K562 (cell line): ENCODE data around the gene PDCD6IP. TPM values are rescaled to one million over a fixed set of nuclear protein-coding genes. Genes with fewer than 3 reads are reported as not detected.
A peak's percentile ranks its signal among the peaks of the same experiment; 100 is the strongest.

Experiments used
- CHD2 ChIP-seq: IDR thresholded peaks from 2 replicates; pipeline ENCODE4 v1.6.1; 2011; ENCODE audit warnings: low read depth, low read length
- E2F1 ChIP-seq: sonication (generic); formaldehyde crosslinking; IDR thresholded peaks from 2 replicates; pipeline ENCODE4 v1.8.1; 2023; ENCODE audit warnings: mild to moderate bottlenecking, missing genetic modification reagents, moderate library complexity
- KHSRP ChIP-seq: fragments of 450-650 bp; IDR thresholded peaks from 2 replicates; pipeline ENCODE4 v1.6.1; 2017
- MYNN ChIP-seq, 2 experiments: sonication (generic); formaldehyde crosslinking in 1 of 2; IDR thresholded peaks; 2 replicates each; pipeline versions ENCODE4 v1.5.0 to v1.6.1; 2016 to 2020; ENCODE audit warnings: antibody characterized with exemption in 1 of 2, missing genetic modification reagents in 1 of 2
- NFIX ChIP-seq: fragments of 250-450 bp; sonication (Bioruptor Pico); IDR thresholded peaks from 2 replicates; pipeline ENCODE4 v1.4.0; 2020; ENCODE audit warnings: low read depth, mild to moderate bottlenecking, moderate library complexity
- NR3C1 ChIP-seq: sonication (generic); formaldehyde crosslinking; IDR thresholded peaks from 2 replicates; pipeline ENCODE4 v1.8.1; 2022; ENCODE audit warnings: missing genetic modification reagents
- PPARD ChIP-seq: fragments of 250-450 bp; sonication (Bioruptor Pico); IDR thresholded peaks from 2 replicates; pipeline ENCODE4 v1.8.0; 2022; ENCODE audit warnings: inconsistent platforms, mild to moderate bottlenecking, moderate library complexity
- SMARCC2 ChIP-seq: fragments of 450-650 bp; IDR thresholded peaks from 2 replicates; pipeline ENCODE4 v1.6.1; 2017; ENCODE audit warnings: antibody characterized with exemption, moderate library complexity, mild to moderate bottlenecking, low read depth
- SOX6 ChIP-seq: fragments of 450-650 bp; IDR thresholded peaks from 2 replicates; pipeline ENCODE4 v1.6.1; 2014; ENCODE audit warnings: mild to moderate bottlenecking
- SPI1 ChIP-seq: IDR thresholded peaks from 2 replicates; pipeline ENCODE4 v1.6.1; 2011; ENCODE audit warnings: low read depth, low read length, control low read depth, borderline replicate concordance
- TEAD2 ChIP-seq: fragments of 450-650 bp; IDR thresholded peaks from 2 replicates; pipeline ENCODE4 v1.6.1; 2016; ENCODE audit warnings: missing genetic modification characterization, control low read depth, missing compliant biosample characterization
- TFAM ChIP-seq: fragments of 250-450 bp; sonication (Bioruptor Pico); conservative IDR thresholded peaks from 2 replicates; pipeline ENCODE4 v1.5.0; 2021; ENCODE audit warnings: mild to moderate bottlenecking, moderate library complexity
- ZBTB5 ChIP-seq: fragments of 450-650 bp; IDR thresholded peaks from 2 replicates; pipeline ENCODE4 v1.6.1; 2017; ENCODE audit warnings: antibody characterized with exemption
- ZNF318 ChIP-seq, 2 experiments: fragments of 450-650 bp; IDR thresholded peaks; 2 replicates each; pipeline ENCODE4 v1.6.1; 2016; ENCODE audit warnings: mild to moderate bottlenecking in 2 of 2, borderline replicate concordance in 1 of 2, low read depth in 1 of 2, moderate library complexity in 1 of 2
- ZNF444 ChIP-seq: fragments of 250-450 bp; sonication (Bioruptor Pico); IDR thresholded peaks from 2 replicates; pipeline ENCODE4 v1.4.0; 2020; ENCODE audit warnings: mild to moderate bottlenecking, moderate library complexity
- ZNF511 ChIP-seq: sonication (generic); formaldehyde crosslinking; IDR thresholded peaks from 2 replicates; pipeline ENCODE4 v1.8.0; 2022; ENCODE audit warnings: mild to moderate bottlenecking, missing genetic modification reagents
- polyA plus RNA-seq, 8 experiments: library from polyadenylated mRNA; depleted of rRNA in 4 of 8; stranded (reverse) in 5 of 8; unstranded in 3 of 8; fragments of >200 nt; fragmentation: Nextera tagmentation in 2 of 8; fragmentation: Illumina TruSeq in 1 of 8; extraction: Ambion mirVana in 2 of 8; extraction: Trizol in 1 of 8; gene quantifications; 2 replicates each; pipeline versions ENCODE4 v1.2.1 to v1.2.3, GENCODE V29; 2011 to 2014; ENCODE audit warnings: inconsistent platforms in 1 of 8, missing spikeins in 1 of 8
- total RNA-seq, 7 experiments: library from RNA; depleted of rRNA in 6 of 7; stranded (reverse); fragments of >200 nt in 6 of 7; fragmentation: Illumina TruSeq in 2 of 7; extraction: Trizol in 2 of 7; gene quantifications; 2 replicates each; pipeline versions ENCODE4 v1.2.1 to v1.2.3, GENCODE V29; 2011 to 2021; ENCODE audit warnings: low replicate concordance in 1 of 7

Gene PDCD6IP
- total and polyA plus RNA-seq, 9 of the 15 experiments (the other 6 are each of a cell fraction or from before 2014, with no cell fraction given): 40.2 to 302 (median 122) TPM

GRCh38 chr3:33900809-33901505, 102.5 kb downstream of the PDCD6IP start (continued):
- peak in 1 of 2 experiments; percentile 88; a peak in 2 of 4 replicates for TF ChIP-seq ZNF318 (IDR thresholded peaks at IDR 0.05; ENCODE audit: borderline replicate concordance in 1 of 2, low read depth in 1 of 2)
- peak; percentile 62 for TF ChIP-seq TEAD2 (tag)
- no peak for TF ChIP-seq PPARD (CRISPR knock-in tag)
- no peak for TF ChIP-seq ZNF444 (CRISPR knock-in tag)
- no peak for TF ChIP-seq NR3C1 (CRISPR knock-in tag)
- peak; percentile 30; the same call in 1 of the 2 replicates for TF ChIP-seq SPI1
- TF ChIP-seq NFIX (CRISPR knock-in tag): no peak
- no peak for TF ChIP-seq TFAM (CRISPR knock-in tag)
- peak; percentile 83 for TF ChIP-seq MYNN (IDR thresholded peaks at IDR 0.05)
- no peak for TF ChIP-seq MYNN (CRISPR knock-in tag; IDR thresholded peaks at IDR 0.05)
- peak; percentile 37; the same call in 1 of the 2 replicates for TF ChIP-seq E2F1 (CRISPR knock-in tag)
- TF ChIP-seq ZNF511 (CRISPR knock-in tag): no peak
- TF ChIP-seq CHD2: no peak
- peak; percentile 94 for TF ChIP-seq SMARCC2
- TF ChIP-seq KHSRP: peak; percentile 82
- TF ChIP-seq ZBTB5: peak; percentile 53; the same call in 1 of the 2 replicates
- TF ChIP-seq SOX6: peak; percentile 99
